GM12878 (cell line): ENCODE data around the gene PLB1. TPM values are rescaled to one million over a fixed set of nuclear protein-coding genes. Genes with fewer than 3 reads are reported as not detected.

ENCODE experiments used
- ATAC-seq: fragments of 200-7000 bp; cut with Tn5 transposase; 3 replicates; pipeline ENCODE4 v1.9.1; 2020; ENCODE audit warnings: mild to moderate bottlenecking, moderate library complexity
- BruUV-seq: library from RNA; stranded (reverse); fragments of 400-500 nt; replicated peaks from 2 replicates; lab custom pipeline; 2021; lab: Mats Ljungman, UMichigan
- CTCF ChIA-PET: fragments of 300-600 bp; sonication (Branson Sonifier 250); formaldehyde crosslinking; extraction: SDS; loops from one replicate; lab custom pipeline; 2021; ENCODE audit warnings: inconsistent platforms; lab: Yijun Ruan, JAX
- POLR2A ChIA-PET: fragments of 350-600 bp; formaldehyde crosslinking; extraction: SDS; loops from one replicate; lab custom pipeline; 2021; ENCODE audit warnings: inconsistent platforms; lab: Charles Lee
- RAD21 ChIA-PET: fragments of 300-600 bp; sonication (Branson Sonifier 250); formaldehyde crosslinking; loops from one replicate; lab custom pipeline; 2023; ENCODE audit warnings: antibody characterized with exemption; ENCODE audit not compliant: unreplicated experiment; lab: Charles Lee
- SMC1A ChIA-PET: fragments of 300-600 bp; sonication (Branson Sonifier 250); formaldehyde crosslinking; loops from one replicate; lab custom pipeline; 2023; ENCODE audit not compliant: unreplicated experiment, uncharacterized antibody; lab: Charles Lee
- DNase-seq: peaks from one replicate; pipeline ENCODE4 v3.0.0-alpha.2; 2011; ENCODE audit warnings: low read depth, low spot score
- FAIRE-seq: peaks from 3 replicates; lab custom pipeline; 2011; peaks lifted over from hg19 to GRCh38; lab: Jason Lieb, UNC
- H2AFZ ChIP-seq: 2 replicates; pipeline ENCODE4 v1.6.0; 2011; ENCODE audit warnings: low read depth, low read length, control low read depth; ENCODE audit not compliant: control insufficient read depth
- H3K27ac ChIP-seq: 2 replicates; pipeline ENCODE4 v1.5.1; 2011; ENCODE audit warnings: control low read depth; ENCODE audit not compliant: control insufficient read depth, insufficient read depth
- H3K27me3 ChIP-seq, 2 experiments: replicated peaks in 1 of 2; 2 replicates each; pipeline versions ENCODE4 v1.6.0 to v1.6.1; 2011; ENCODE audit warnings: low read length in 1 of 2; ENCODE audit not compliant: control insufficient read depth in 2 of 2, insufficient read depth in 2 of 2
- H3K36me3 ChIP-seq, 2 experiments: 2 replicates each; pipeline ENCODE4 v1.5.1; 2011; ENCODE audit warnings: low read length in 1 of 2; ENCODE audit not compliant: control insufficient read depth in 2 of 2, insufficient read depth in 2 of 2
- H3K4me1 ChIP-seq: 2 replicates; pipeline ENCODE4 v1.6.1; 2011; ENCODE audit warnings: mild to moderate bottlenecking, low read length, moderate library complexity, mixed read lengths; ENCODE audit not compliant: control insufficient read depth, insufficient read depth
- H3K4me2 ChIP-seq: 2 replicates; pipeline ENCODE4 v1.6.0; 2011; ENCODE audit warnings: control low read depth; ENCODE audit not compliant: control insufficient read depth, insufficient read depth
- H3K4me3 ChIP-seq: fragments of 200-600 bp; sonication (generic); 2 replicates; pipeline ENCODE4 v1.5.1; 2016
- H3K79me2 ChIP-seq: 2 replicates; pipeline ENCODE4 v1.6.0; 2011; ENCODE audit warnings: low read length; ENCODE audit not compliant: control insufficient read depth, insufficient read depth
- H3K9ac ChIP-seq: 2 replicates; pipeline ENCODE4 v1.8.0; 2011; ENCODE audit warnings: low read length, control low read depth, mixed read lengths; ENCODE audit not compliant: control insufficient read depth, insufficient read depth
- H3K9me3 ChIP-seq: replicated peaks from 3 replicates; pipeline ENCODE4 v1.5.1; 2011; ENCODE audit warnings: mild to moderate bottlenecking, low read length; ENCODE audit not compliant: control insufficient read depth, insufficient read depth
- H4K20me1 ChIP-seq: 2 replicates; pipeline ENCODE4 v1.6.0; 2011; ENCODE audit not compliant: control insufficient read depth, insufficient read depth
- CHD2 ChIP-seq: IDR thresholded peaks from 2 replicates; pipeline ENCODE4 v1.6.1; 2011; ENCODE audit warnings: low read depth, low read length, improper control_type of control experiment, borderline replicate concordance
- EGR1 ChIP-seq, 2 experiments: IDR thresholded peaks; 1 replicate in 1 of 2; 2 replicates in 1 of 2; pipeline ENCODE4 v1.6.1; 2011 to 2012; ENCODE audit warnings: low read depth in 2 of 2, low read length in 2 of 2, borderline replicate concordance in 1 of 2, mild to moderate bottlenecking in 1 of 2, moderate library complexity in 1 of 2
- EP300 ChIP-seq, 2 experiments: fragments of 150-350 bp in 1 of 2; IDR thresholded peaks; 2 replicates each; pipeline ENCODE4 v1.6.1; 2011 to 2012; ENCODE audit warnings: low read depth in 2 of 2, low read length in 2 of 2, borderline replicate concordance in 1 of 2, improper control_type of control experiment in 1 of 2, inconsistent platforms in 1 of 2; ENCODE audit not compliant: control insufficient read depth in 1 of 2
- GABPA ChIP-seq: IDR thresholded peaks from 2 replicates; pipeline ENCODE4 v1.6.1; 2014; ENCODE audit warnings: antibody characterized with exemption, low read depth, mild to moderate bottlenecking, inconsistent platforms
- HCFC1 ChIP-seq: fragments of 150-350 bp; IDR thresholded peaks from 2 replicates; pipeline ENCODE4 v1.6.1; 2014; ENCODE audit warnings: low read length
- HDGF ChIP-seq: fragments of 450-650 bp; IDR thresholded peaks from 2 replicates; pipeline ENCODE4 v1.6.1; 2016; ENCODE audit warnings: antibody characterized with exemption
- KAT2A ChIP-seq: conservative IDR thresholded peaks from 2 replicates; pipeline ENCODE4 v1.6.1; 2011; ENCODE audit warnings: low read depth, low read length; ENCODE audit not compliant: control insufficient read depth
- MXI1 ChIP-seq: fragments of 150-350 bp; IDR thresholded peaks from 2 replicates; pipeline ENCODE4 v1.6.1; 2011; ENCODE audit warnings: low read depth, mild to moderate bottlenecking, inconsistent platforms, low read length, improper control_type of control experiment
- PML ChIP-seq: IDR thresholded peaks from 2 replicates; pipeline ENCODE4 v1.6.1; 2012; ENCODE audit warnings: low read length, inconsistent platforms
- RAD51 ChIP-seq: fragments of 450-650 bp; IDR thresholded peaks from 2 replicates; pipeline ENCODE4 v1.6.1; 2016; ENCODE audit warnings: moderate library complexity, mild to moderate bottlenecking, inconsistent platforms
- TCF12 ChIP-seq: IDR thresholded peaks from 2 replicates; pipeline ENCODE4 v1.6.1; 2011; ENCODE audit warnings: low read depth, mild to moderate bottlenecking, low read length
- WGBS: methylation state at CpG from one replicate; pipeline ENCODE4 v1.1.6; 2016; ENCODE audit warnings: low lambda C conversion rate; ENCODE audit not compliant: insufficient replicate concordance, insufficient coverage; ENCODE audit errors: missing lambda C conversion rate; 5-methylcytosine and 5-hydroxymethylcytosine counted together
- in situ Hi-C: fragments of 300-500 bp; cut with MboI; formaldehyde crosslinking; loops from 9 replicates; pipeline ENCODE4 v1.14.3; 2018; ENCODE audit warnings: mixed read lengths
- intact Hi-C: fragments of 100-400 bp; cut with micrococcal nuclease; formaldehyde crosslinking; loops from one replicate; pipeline ENCODE4 v1.14.2; 2022; ENCODE audit not compliant: unreplicated experiment
- polyA plus RNA-seq, 11 experiments: library from polyadenylated mRNA; depleted of rRNA in 4 of 11; unstranded in 6 of 11; stranded (reverse) in 5 of 11; fragments of >200 nt; fragmentation: Nextera tagmentation in 4 of 11; fragmentation: Illumina TruSeq in 1 of 11; extraction: Ambion mirVana in 4 of 11; extraction: Trizol in 1 of 11; gene quantifications; 1 replicate in 1 of 11; 2 replicates in 10 of 11; pipeline versions ENCODE4 v1.2.1 to v1.2.3, GENCODE V29; 2011 to 2016; ENCODE audit warnings: inconsistent platforms in 2 of 11, missing spikeins in 2 of 11, low read depth in 1 of 11
- total RNA-seq, 4 experiments: library from RNA; depleted of rRNA in 3 of 4; stranded (reverse); fragments of >200 nt in 3 of 4; fragmentation: Illumina TruSeq in 1 of 4; extraction: Trizol in 1 of 4; gene quantifications; 2 replicates each; pipeline versions ENCODE4 v1.2.1 to v1.2.3, GENCODE V29; 2013 to 2021

Gene PLB1
- total and polyA plus RNA-seq, 10 of the 15 experiments (the other 5 are each of a cell fraction or from before 2014, with no cell fraction given): 0.03 to 0.49 (median 0.28) TPM

- RAD21 ChIA-PET: no interaction called here
- SMC1A ChIA-PET: interaction anchor here (1.0 kb wide), 1 partner anchor 112 kb away, joined by 3 read pairs; no protein-coding TSS in a partner anchor
- CTCF ChIA-PET: interaction anchor here (0.6 to 1.3 kb wide), 2 partner anchors 16 to 549 kb away, joined by 3 to 6 read pairs; no protein-coding TSS in a partner anchor
- H3K4me3 ChIP-seq: no peak overlapping the region
- H2AFZ ChIP-seq: no peak overlapping the region
- no peak for FAIRE-seq
- H3K4me2 ChIP-seq: no peak overlapping the region
- H3K27ac ChIP-seq: no peak overlapping the region
- no peaks in the 10 kb centered on the region for H3K9me3 ChIP-seq
- intact Hi-C loops (no loop called here), in situ Hi-C loops (no loop called here)
- no peaks in the 10 kb centered on the region for H4K20me1 ChIP-seq
- ATAC-seq: no peak
- no peak overlapping the region for H3K9ac ChIP-seq
- no TSS peak for BruUV-seq
- H3K27me3 ChIP-seq: no peaks in the 10 kb centered on the region; a peak in 1 of 4 replicates
- TF ChIP-seq MXI1 (no peak), TCF12 (no peak), RAD51 (no peak), EP300 (IDR thresholded peaks at IDR 0.05; ENCODE audit: borderline replicate concordance in 1 of 2, control insufficient read depth in 1 of 2, low read depth in 2 of 2, low read length in 2 of 2) (no peak), PML (no peak), KAT2A (no peak), CHD2 (no peak), EGR1 (IDR thresholded peaks at IDR 0.05; ENCODE audit: borderline replicate concordance in 1 of 2, low read depth in 2 of 2, low read length in 2 of 2) (no peak), GABPA (no peak), HCFC1 (no peak), HDGF (no peak)
- TF ChIP-seq, all 136 proteins: peak for 0
- POLR2A ChIA-PET: no interaction called here
- 72% methylated on average over 11 of the region's 12 CpGs for WGBS
- Histone ChIP-seq H3K79me2 (no peaks in the 10 kb centered on the region), H3K4me1 (no peaks in the 10 kb centered on the region), H3K36me3 (no peaks in the 10 kb centered on the region)
- no peak for DNase-seq
Observed at GRCh38 chr2:28637066-28638047, 141.5 kb downstream of the PLB1 start.
